WERI-Rb-1 (cell line): ENCODE data around the gene GRHL1.

ENCODE experiments used
- DNase-seq: peaks from one replicate; pipeline ENCODE4 v3.0.0-alpha.2; 2020
- H3K27ac ChIP-seq: fragments of 250-450 bp; sonication (Bioruptor Pico); 2 replicates; pipeline ENCODE4 v1.5.1; 2020; ENCODE audit warnings: mild to moderate bottlenecking, moderate library complexity
- H3K27me3 ChIP-seq: fragments of 250-450 bp; sonication (Bioruptor Pico); 2 replicates; pipeline ENCODE4 v1.5.1; 2021; ENCODE audit warnings: mild to moderate bottlenecking, low read depth, moderate library complexity; ENCODE audit not compliant: insufficient read depth, severe bottlenecking
- H3K36me3 ChIP-seq: fragments of 250-450 bp; sonication (Bioruptor Pico); 2 replicates; pipeline ENCODE4 v1.5.1; 2020; ENCODE audit warnings: mild to moderate bottlenecking, moderate library complexity
- H3K4me3 ChIP-seq: 2 replicates; pipeline ENCODE4 v1.5.1; 2011; ENCODE audit warnings: low read depth, mild to moderate bottlenecking, control low read depth, low read length
- H3K9me3 ChIP-seq: fragments of 250-450 bp; sonication (Bioruptor Pico); 2 replicates; pipeline ENCODE4 v1.5.1; 2021; ENCODE audit warnings: mild to moderate bottlenecking, moderate library complexity; ENCODE audit not compliant: severe bottlenecking
- TF ChIP-seq, protein P1 (sequence below): IDR thresholded peaks from 2 replicates; pipeline ENCODE4 v1.5.1; 2011; ENCODE audit warnings: low read depth, mild to moderate bottlenecking, control low read depth, inconsistent platforms, low read length

GRHL1 gene

DNA sequence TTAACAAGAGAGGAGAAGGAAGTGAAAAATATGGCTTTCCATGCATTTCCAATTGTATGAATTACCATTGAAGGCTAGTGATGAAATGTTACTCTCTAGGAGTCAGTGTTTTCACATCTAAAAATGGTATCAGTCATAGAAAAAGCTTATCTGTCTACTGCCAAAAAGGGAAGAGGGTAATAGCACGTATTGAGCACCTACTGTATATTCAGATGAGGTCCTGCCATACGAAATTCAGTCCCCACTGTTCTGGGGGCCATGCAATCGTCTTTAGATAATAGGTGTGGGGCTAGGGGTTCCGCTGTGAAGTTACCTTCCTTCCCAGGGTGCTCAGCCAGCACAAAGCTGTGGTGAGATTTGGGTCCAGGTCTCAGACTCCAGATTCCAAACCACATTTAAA lies 14.2 kb upstream of the GRHL1 start:
- TF ChIP-seq, protein P1, sequence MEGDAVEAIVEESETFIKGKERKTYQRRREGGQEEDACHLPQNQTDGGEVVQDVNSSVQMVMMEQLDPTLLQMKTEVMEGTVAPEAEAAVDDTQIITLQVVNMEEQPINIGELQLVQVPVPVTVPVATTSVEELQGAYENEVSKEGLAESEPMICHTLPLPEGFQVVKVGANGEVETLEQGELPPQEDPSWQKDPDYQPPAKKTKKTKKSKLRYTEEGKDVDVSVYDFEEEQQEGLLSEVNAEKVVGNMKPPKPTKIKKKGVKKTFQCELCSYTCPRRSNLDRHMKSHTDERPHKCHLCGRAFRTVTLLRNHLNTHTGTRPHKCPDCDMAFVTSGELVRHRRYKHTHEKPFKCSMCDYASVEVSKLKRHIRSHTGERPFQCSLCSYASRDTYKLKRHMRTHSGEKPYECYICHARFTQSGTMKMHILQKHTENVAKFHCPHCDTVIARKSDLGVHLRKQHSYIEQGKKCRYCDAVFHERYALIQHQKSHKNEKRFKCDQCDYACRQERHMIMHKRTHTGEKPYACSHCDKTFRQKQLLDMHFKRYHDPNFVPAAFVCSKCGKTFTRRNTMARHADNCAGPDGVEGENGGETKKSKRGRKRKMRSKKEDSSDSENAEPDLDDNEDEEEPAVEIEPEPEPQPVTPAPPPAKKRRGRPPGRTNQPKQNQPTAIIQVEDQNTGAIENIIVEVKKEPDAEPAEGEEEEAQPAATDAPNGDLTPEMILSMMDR = no peak
- no peaks in the 10 kb centered on the region for H3K27me3 ChIP-seq
- no peaks in the 10 kb centered on the region for H3K9me3 ChIP-seq
- H3K4me3 ChIP-seq = no peak overlapping the region
- no peak for DNase-seq
- no peak overlapping the region for H3K27ac ChIP-seq
- H3K36me3 ChIP-seq = peaks cover 37% of the 10 kb centered on the region

DNA sequence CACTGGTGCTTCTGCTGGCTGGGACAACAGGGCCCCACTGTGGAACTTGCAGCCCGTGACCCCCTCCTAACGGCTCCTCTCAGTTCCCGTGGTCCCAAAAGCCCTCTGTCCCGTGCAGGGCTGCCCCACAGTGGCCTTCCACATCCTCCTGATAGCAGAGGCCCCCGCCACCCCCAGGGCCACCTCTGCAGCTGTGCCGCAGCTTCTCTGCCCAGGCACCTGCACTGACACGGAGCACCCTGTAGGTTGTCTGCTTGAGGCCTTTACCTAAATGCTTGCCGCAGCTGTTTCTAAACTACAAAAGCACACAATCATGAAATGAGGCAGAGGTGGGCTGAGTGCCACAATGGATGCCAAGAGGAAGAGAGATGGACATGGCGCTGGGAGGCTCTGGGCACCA lies 13.5 kb upstream of the GRHL1 start:
- Histone ChIP-seq H3K27ac (no peak overlapping the region), H3K9me3 (no peaks in the 10 kb centered on the region), H3K4me3 (no peak overlapping the region), H3K36me3 (peaks cover 31% of the 10 kb centered on the region), H3K27me3 (no peaks in the 10 kb centered on the region)
- TF ChIP-seq, protein P1 = no peak
- no peak for DNase-seq

DNA sequence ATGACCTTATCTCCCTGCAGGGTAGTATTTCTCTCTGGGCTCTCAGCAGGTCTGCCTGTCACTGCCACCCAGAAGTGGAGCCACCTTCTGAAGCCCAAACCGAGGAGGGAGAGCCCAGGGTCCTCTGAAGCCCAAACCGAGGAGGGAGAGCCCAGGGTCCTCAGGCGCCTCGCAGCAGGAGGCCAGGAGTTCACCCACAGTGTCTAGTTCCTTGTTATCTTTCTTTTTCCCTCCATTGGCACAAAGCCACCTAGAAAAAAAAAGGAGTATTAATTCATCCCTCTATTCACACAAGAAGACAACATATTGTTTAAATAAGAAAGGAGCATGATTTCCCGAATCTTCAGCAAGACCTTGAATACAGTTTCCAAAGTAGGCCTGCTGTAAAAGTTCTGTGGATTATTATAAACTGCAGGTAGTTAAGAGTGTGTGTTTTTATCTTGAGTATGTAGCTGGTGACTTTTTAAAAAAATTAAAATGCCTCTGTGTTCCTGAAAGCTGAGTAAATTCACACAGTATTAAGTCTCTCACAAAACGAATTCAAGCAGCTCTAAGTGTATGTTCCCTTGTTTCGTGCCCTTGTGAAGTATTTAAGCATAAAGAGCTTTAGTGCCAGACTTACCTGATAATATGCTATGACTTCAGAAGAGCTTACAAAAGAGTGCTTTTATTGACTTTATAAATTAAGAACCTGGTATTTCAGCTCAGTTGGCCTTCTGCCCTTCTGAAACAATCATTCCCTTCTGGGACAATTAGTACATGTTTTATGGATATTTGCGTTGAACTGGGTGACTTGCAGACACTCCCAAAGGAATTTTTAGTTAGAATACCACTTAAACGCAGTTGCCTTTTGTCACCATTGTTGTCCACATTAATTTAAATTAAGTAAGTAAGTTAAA lies 11.7 kb upstream of the GRHL1 start:
- Histone ChIP-seq H3K4me3 (no peak overlapping the region), H3K27me3 (no peaks in the 10 kb centered on the region), H3K27ac (no peak overlapping the region), H3K9me3 (no peaks in the 10 kb centered on the region), H3K36me3 (peaks cover 14% of the 10 kb centered on the region)
- DNase-seq = no peak
- TF ChIP-seq, protein P1 = no peak

DNA sequence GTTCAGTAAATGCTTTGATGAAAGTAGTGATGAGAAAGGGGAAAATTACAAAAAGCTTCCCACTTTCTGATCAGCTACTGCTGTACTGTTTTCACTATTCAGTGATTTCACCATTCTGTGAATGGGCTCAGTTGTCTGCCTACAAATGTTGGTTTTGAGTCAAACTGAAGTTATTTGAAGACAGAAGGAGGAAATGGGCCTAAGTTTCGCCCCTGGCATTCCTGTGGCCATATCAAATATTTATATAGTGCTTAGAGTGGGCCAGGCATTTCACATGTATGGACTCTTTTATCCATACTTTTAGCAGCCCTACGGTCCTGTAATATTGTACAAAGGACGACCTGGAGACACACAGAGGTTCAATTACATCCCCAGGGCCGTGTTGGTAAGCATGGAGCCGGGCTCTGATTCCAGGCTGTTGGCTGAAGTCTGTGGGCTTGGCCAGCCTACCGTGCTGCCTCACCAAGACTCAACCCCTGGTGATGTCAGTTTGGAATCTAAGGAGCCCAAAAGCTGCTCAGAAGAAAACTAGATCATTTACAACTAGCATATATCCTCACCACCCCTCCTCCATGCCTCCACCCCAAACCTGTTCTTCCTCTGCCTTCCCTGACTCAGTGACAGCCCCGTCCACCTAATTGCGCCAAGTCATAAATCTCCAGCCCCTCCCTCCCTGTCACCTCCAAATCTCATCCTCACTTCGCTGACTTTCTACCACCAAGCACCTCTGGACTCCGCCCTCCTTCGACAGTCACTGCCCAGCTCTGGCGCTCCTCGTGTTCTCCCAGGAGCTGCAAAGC lies 10.1 kb upstream of the GRHL1 start:
- no peaks in the 10 kb centered on the region for H3K9me3 ChIP-seq
- peaks cover 7% of the 10 kb centered on the region for H3K36me3 ChIP-seq
- H3K27ac ChIP-seq = no peak overlapping the region
- no peak overlapping the region for H3K4me3 ChIP-seq
- no peak for DNase-seq
- no peaks in the 10 kb centered on the region for H3K27me3 ChIP-seq
- TF ChIP-seq, protein P1 = no peak

DNA sequence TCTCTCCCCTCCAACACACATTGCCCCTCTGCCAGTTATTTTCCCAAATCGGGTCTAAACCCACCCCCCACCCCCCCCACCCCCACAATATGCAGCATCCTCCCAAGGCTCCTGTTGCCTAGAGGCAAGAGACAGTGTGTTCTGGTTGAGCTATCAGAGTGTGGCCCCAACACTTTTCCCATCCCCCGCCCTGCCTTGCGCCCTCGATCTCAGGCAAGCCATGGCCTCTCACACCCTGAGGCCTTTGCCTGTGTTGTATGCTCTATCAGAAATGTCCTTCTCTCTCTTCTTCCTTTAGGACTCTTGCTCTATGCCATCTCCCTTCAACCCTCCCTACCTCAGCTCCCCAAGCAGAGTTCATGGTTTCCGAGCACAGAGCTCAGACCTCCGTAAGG lies 9.5 kb upstream of the GRHL1 start:
- TF ChIP-seq, protein P1 = no peak
- no peak for DNase-seq
- Histone ChIP-seq H3K36me3 (peaks cover 4% of the 10 kb centered on the region), H3K27me3 (no peaks in the 10 kb centered on the region), H3K4me3 (no peak overlapping the region), H3K27ac (no peak overlapping the region), H3K9me3 (no peaks in the 10 kb centered on the region)
